ENCODE measurements around the gene TMBIM4. TPM values are rescaled to one million over a fixed set of nuclear protein-coding genes. Genes with fewer than 3 reads are reported as not detected.

TMBIM4 gene
- total and polyA plus RNA-seq, 3 donors from 2014 or later = 175 to 462 (median 205) TPM

DNA sequence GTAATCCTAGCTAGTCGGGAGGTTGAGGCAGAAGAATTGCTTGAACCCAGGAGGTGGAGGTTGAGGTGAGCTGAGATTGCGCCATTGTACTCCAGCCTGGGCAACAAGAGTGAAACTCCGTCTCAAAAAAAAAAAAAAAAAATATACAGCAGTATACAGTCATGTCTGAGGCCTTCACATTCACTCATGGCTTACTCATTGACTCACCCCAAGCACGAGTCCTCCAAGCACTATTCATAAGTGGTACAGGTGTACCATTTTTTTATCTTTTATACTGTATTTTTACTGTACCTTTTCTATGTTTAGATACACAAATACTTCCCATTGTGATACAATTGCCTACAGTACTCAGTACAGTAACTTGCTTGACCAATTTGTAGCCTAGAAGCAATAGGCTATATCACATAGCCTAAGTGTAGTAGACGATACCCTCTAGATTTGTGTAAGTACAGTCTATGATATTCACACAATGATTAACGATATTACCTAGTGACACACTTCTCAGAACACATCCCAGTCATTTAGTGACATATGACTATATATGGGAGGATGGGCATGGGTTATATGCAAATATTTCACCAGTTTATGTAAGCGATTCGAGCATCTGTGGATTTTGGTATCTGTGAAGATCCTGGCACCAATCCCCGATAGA is 51.4 kb downstream of the TMBIM4 start:
- no peak overlapping the region for H3K27ac ChIP-seq
- no peak overlapping the region for H3K4me3 ChIP-seq
- no peaks in the 10 kb centered on the region for H3K4me1 ChIP-seq
- no peaks in the 10 kb centered on the region for H3K9me3 ChIP-seq
- H3K27me3 ChIP-seq = no peaks in the 10 kb centered on the region
- no peak for TF ChIP-seq POLR2A (IDR thresholded peaks at IDR 0.05)
- TF ChIP-seq, protein P1, sequence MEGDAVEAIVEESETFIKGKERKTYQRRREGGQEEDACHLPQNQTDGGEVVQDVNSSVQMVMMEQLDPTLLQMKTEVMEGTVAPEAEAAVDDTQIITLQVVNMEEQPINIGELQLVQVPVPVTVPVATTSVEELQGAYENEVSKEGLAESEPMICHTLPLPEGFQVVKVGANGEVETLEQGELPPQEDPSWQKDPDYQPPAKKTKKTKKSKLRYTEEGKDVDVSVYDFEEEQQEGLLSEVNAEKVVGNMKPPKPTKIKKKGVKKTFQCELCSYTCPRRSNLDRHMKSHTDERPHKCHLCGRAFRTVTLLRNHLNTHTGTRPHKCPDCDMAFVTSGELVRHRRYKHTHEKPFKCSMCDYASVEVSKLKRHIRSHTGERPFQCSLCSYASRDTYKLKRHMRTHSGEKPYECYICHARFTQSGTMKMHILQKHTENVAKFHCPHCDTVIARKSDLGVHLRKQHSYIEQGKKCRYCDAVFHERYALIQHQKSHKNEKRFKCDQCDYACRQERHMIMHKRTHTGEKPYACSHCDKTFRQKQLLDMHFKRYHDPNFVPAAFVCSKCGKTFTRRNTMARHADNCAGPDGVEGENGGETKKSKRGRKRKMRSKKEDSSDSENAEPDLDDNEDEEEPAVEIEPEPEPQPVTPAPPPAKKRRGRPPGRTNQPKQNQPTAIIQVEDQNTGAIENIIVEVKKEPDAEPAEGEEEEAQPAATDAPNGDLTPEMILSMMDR (IDR thresholded peaks at IDR 0.05) = no peak
- DNase-seq = no peak
- intact Hi-C loops (cut with DNase I; ENCODE audit: low total_unique reads) = no loop called here
- H3K36me3 ChIP-seq (ENCODE audit: low read depth, missing control alignments) = no peaks in the 10 kb centered on the region
- WGBS, 2 donors = 95 to 97% methylated on average over 9 of the region's 9 CpGs

DNA sequence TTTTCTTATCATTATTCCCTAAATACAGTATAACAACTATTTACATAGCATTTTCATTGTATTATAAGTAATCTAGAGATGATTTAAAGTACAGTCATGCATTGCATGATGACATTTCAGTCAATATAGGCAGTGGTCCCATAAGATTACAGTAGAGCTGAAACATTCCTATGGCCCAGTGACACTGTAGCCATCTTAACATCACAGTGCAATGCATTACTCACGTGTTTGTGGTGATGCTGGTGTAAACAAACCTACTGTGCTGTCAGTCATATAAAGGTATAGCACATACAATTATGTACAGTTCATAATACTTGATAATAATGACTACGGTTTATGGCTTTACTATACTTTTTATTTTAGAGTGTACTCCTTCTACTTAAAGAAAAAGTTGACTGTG is 52.6 kb downstream of the TMBIM4 start:
- Histone ChIP-seq H3K27me3 (no peaks in the 10 kb centered on the region), H3K9me3 (no peaks in the 10 kb centered on the region), H3K4me1 (no peaks in the 10 kb centered on the region), H3K4me3 (no peak overlapping the region), H3K27ac (no peak overlapping the region), H3K36me3 (ENCODE audit: low read depth, missing control alignments) (no peaks in the 10 kb centered on the region)
- DNase-seq = no peak
- intact Hi-C loops (cut with DNase I; ENCODE audit: low total_unique reads) = no loop called here
- 89 to 95% methylated on average over 2 of the region's 2 CpGs for WGBS, 2 donors
- TF ChIP-seq, protein P1 (IDR thresholded peaks at IDR 0.05) = no peak
- TF ChIP-seq POLR2A (IDR thresholded peaks at IDR 0.05) = no peak

DNA sequence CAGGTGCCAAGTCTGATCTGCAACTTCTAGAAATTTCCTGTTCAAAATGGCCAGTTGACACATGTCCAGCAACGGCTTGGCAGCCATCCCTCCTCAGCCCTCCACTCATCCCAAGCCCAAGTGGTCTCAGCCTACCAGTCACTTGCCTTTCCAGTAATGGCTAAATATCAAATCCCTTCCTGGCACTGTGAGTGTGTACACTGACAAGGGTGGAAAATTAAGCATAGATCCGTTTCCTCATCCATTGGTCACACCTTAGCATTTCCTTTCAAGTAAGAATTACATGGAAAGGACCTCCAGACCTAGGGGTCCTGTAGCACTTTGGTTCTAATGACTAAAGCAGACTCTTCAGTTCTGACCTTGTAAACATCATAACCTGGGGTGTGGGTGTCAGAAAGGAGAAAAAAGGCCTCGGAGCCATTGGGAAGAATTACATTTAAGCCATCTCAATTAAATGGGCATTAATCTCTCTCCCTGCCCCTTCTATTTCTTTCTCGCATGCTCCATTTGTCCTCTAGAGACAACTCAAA is 54.7 kb downstream of the TMBIM4 start:
- 90 to 94% methylated on average over 4 of the region's 4 CpGs for WGBS, 2 donors
- TF ChIP-seq POLR2A (IDR thresholded peaks at IDR 0.05) = no peak
- TF ChIP-seq, protein P1 (IDR thresholded peaks at IDR 0.05) = no peak
- intact Hi-C loops (cut with DNase I; ENCODE audit: low total_unique reads) = no loop called here
- Histone ChIP-seq H3K27me3 (no peaks in the 10 kb centered on the region), H3K9me3 (no peaks in the 10 kb centered on the region), H3K36me3 (ENCODE audit: low read depth, missing control alignments) (no peaks in the 10 kb centered on the region), H3K4me1 (no peaks in the 10 kb centered on the region), H3K4me3 (no peak overlapping the region), H3K27ac (no peak overlapping the region)
- no peak for DNase-seq

DNA sequence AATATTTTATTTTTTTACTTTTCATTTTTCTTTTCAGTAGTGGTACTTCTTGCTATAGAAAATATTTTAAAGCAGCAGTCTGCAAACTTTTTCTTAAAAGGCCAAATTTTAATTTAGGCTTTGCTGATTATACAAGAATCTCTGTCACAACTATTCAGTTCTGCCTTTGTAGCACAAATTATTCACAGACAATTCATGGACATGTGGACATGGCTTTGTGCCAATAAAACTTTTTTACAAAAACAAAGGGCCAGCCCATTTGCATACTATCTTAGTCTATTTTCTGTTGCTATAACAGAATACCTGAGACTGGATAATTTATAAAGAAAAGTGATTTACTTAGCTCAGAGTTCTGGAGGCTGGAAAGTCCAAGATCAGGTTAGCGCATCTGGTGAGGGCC is 56.3 kb downstream of the TMBIM4 start:
- DNase-seq = no peak
- no peak for TF ChIP-seq POLR2A (IDR thresholded peaks at IDR 0.05)
- TF ChIP-seq, protein P1 (IDR thresholded peaks at IDR 0.05) = no peak
- H3K27ac ChIP-seq = no peak overlapping the region
- H3K9me3 ChIP-seq = no peaks in the 10 kb centered on the region
- no peaks in the 10 kb centered on the region for H3K27me3 ChIP-seq
- H3K4me1 ChIP-seq = no peaks in the 10 kb centered on the region
- H3K4me3 ChIP-seq = no peak overlapping the region
- 94 to 100% methylated on average over 1 of the region's 1 CpG for WGBS, 2 donors
- H3K36me3 ChIP-seq (ENCODE audit: low read depth, missing control alignments) = no peaks in the 10 kb centered on the region
- intact Hi-C loops (cut with DNase I; ENCODE audit: low total_unique reads) = no loop called here

DNA sequence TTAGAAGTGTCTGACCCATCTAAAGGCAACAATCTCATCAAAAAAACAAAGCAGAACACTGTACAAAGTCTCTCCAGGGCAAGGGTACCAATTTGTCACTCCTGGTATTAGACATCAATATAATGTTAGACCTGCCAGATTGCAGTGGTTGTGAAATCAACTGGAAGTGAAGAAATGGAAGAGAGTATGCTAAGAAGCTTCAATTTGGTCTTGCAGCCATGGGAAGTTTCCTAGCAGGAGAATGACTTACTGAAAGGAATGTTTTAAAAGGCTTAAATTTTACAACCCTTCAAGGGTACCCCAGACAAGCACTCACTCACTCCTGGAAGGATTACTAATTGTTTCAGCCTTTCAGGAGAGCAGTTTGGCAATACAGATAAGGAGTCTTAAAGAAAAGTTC is 58.2 kb downstream of the TMBIM4 start:
- H3K4me1 ChIP-seq = no peaks in the 10 kb centered on the region
- DNase-seq = no peak
- H3K9me3 ChIP-seq = no peaks in the 10 kb centered on the region
- intact Hi-C loops (cut with DNase I; ENCODE audit: low total_unique reads) = no loop called here
- H3K27ac ChIP-seq = no peak overlapping the region
- H3K4me3 ChIP-seq = no peak overlapping the region
- H3K27me3 ChIP-seq = no peaks in the 10 kb centered on the region
- H3K36me3 ChIP-seq (ENCODE audit: low read depth, missing control alignments) = no peaks in the 10 kb centered on the region
- TF ChIP-seq, protein P1 (IDR thresholded peaks at IDR 0.05) = no peak
- TF ChIP-seq POLR2A (IDR thresholded peaks at IDR 0.05) = no peak

Data from testis (tissue), 3 donors.